Fibroblast of mammary gland (primary cell): Measurements from ENCODE around the gene CCDC71L.

ENCODE experiments used
- DNase-seq: peaks from one replicate; pipeline ENCODE4 v3.0.0-alpha.2; 2010; ENCODE audit warnings: low read depth
- H3K4me3 ChIP-seq: 2 replicates; pipeline ENCODE4 v1.5.1; 2011; ENCODE audit warnings: low read depth, mild to moderate bottlenecking, low read length, moderate library complexity; ENCODE audit not compliant: control insufficient read depth
- CTCF ChIP-seq: conservative IDR thresholded peaks from 2 replicates; pipeline ENCODE4 v1.5.1; 2011; ENCODE audit warnings: low read depth, low read length, inconsistent platforms; ENCODE audit not compliant: control insufficient read depth, insufficient read depth

The CCDC71L gene

GRCh38 chr7:106644999-106645398, 16.0 kb downstream of the CCDC71L start:
- DNase-seq, result no peak
- TF ChIP-seq CTCF, result no peak
- H3K4me3 ChIP-seq, result no peak overlapping the region

DNA sequence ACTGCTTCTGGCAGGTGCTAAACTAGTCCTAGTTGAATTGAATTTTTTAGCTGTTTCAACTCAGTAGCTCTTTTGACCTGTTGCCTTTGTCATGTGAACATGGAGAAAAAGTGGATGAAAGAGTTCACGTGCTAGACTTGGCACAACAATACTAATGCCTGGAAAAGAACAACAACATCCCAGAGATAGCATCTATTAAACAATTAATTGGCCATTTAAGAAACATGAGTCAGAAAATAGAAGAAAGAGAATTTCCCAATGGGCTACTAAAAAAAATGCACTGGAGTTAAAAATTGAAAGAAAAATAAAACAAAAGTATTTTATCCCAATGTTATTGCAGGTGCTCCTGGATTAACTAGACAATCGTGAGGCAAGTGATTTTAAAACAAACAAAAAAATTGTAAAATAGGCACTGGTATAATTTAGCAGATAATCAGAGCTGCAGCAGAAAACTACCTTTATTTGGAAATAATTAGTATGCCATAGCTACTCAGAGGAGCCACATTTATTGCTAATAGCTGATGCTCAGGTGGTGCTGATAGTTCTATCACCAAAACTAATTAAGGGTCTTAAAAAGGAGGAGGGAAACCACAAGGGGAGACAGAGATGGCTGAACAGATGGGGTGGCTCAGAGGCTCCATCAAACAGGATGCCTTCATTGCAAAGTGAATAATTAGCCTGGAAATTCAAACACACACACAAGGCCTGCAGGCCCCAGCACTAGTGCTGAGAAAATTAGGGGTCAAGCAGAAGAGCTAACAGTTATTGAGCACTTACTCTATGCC, 17.6 kb downstream of the CCDC71L start:
- TF ChIP-seq CTCF, result no peak
- H3K4me3 ChIP-seq, result no peak overlapping the region
- no peak for DNase-seq

DNA sequence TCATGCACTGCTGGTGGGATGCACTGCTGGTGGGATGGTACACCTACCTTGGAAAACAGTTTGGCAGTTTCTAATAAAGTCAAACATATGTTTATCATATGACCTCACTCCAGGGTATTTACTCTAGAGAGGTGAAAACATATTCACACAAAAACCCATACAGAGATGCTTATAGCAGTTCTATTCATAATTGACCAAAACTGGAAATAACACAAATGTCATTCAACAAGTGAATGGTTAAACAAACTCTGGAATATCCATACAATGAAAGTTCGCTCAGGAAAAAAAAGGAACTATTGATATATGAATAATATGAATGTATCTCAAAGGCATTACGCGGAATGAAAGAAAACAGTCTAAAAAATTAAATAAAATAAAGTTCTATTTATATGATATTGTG, 19.5 kb downstream of the CCDC71L start:
- no peak for TF ChIP-seq CTCF
- H3K4me3 ChIP-seq, result no peak overlapping the region
- no peak for DNase-seq

- no peak overlapping the region for H3K4me3 ChIP-seq
- TF ChIP-seq CTCF, result no peak
- peak; percentile 62 for DNase-seq
These were observed 20.4 kb downstream of the CCDC71L start for GRCh38 chr7:106640368-106641141.

DNA sequence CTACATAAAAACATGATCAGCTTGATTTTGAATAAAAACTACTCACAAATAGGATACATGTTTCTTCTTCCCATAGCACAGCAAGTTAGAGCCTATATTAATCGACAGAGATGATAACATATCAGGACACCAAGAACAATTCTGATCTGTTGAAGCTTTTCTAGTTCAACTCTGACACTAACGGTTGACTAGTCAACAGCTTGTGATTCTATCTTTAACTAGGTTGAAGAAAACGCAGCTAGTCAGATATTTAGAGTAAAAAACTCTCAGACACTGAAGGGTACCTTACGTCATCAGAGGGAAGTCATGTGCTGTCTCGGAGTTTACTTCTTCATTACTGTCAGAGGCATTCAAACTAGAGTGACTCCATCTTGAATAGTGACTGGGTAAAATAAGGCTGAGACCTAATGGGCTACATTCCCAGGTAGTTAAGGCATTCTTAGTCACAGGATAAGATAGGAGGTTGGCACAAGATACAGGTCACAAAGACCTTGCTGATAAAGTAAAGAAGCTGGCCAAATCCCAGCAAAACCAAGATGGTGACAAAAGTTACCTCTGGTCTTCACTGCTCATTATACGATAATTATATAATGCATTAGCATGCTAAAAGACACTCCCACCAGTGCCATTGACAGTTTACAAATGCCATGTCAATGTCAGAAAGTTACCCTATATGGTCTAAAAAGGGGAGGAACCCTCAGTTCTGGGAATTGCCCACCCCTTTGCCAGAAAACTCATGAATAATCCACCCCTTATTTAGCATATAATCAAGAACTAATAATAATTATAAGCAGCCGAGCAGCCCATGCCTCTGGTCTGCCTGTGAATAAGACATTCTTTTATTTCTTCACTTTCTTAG, 21.3 kb downstream of the CCDC71L start:
- H3K4me3 ChIP-seq, result no peak overlapping the region
- no peak for TF ChIP-seq CTCF
- DNase-seq, result no peak

- no peak for DNase-seq
- no peak for TF ChIP-seq CTCF
- no peak overlapping the region for H3K4me3 ChIP-seq
These were observed 25.5 kb downstream of the CCDC71L start for GRCh38 chr7:106635411-106635810.
